ENCODE results near the gene SMLR1.

GRCh38 chr6:130841128-130841728 is 14.0 kb downstream of the SMLR1 start:
- TF ChIP-seq, protein P1, sequence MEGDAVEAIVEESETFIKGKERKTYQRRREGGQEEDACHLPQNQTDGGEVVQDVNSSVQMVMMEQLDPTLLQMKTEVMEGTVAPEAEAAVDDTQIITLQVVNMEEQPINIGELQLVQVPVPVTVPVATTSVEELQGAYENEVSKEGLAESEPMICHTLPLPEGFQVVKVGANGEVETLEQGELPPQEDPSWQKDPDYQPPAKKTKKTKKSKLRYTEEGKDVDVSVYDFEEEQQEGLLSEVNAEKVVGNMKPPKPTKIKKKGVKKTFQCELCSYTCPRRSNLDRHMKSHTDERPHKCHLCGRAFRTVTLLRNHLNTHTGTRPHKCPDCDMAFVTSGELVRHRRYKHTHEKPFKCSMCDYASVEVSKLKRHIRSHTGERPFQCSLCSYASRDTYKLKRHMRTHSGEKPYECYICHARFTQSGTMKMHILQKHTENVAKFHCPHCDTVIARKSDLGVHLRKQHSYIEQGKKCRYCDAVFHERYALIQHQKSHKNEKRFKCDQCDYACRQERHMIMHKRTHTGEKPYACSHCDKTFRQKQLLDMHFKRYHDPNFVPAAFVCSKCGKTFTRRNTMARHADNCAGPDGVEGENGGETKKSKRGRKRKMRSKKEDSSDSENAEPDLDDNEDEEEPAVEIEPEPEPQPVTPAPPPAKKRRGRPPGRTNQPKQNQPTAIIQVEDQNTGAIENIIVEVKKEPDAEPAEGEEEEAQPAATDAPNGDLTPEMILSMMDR (IDR thresholded peaks at IDR 0.05) = no peak
- TF ChIP-seq POLR2AphosphoS5 (IDR thresholded peaks at IDR 0.05; ENCODE audit: insufficient read depth in 1 of 2, low read depth in 1 of 2) = no peak
